Measurements from ENCODE around the gene TSC22D1.

GRCh38 chr13:44412346-44412935 is 163.7 kb downstream of the TSC22D1 start:
- TF ChIP-seq CTCF (IDR thresholded peaks at IDR 0.05; ENCODE audit: insufficient read depth, low read length, poor library complexity, severe bottlenecking) (no peak), EZH2phosphoT487 (conservative IDR thresholded peaks at IDR 0.05; ENCODE audit: low read length) (no peak)

Measured in SU-DHL-6 (cell line).